ENCODE measurements around the gene SEMA4D.

GRCh38 chr9:89453452-89453851 lies 44.5 kb downstream of the SEMA4D start:
- TF ChIP-seq, protein P1, sequence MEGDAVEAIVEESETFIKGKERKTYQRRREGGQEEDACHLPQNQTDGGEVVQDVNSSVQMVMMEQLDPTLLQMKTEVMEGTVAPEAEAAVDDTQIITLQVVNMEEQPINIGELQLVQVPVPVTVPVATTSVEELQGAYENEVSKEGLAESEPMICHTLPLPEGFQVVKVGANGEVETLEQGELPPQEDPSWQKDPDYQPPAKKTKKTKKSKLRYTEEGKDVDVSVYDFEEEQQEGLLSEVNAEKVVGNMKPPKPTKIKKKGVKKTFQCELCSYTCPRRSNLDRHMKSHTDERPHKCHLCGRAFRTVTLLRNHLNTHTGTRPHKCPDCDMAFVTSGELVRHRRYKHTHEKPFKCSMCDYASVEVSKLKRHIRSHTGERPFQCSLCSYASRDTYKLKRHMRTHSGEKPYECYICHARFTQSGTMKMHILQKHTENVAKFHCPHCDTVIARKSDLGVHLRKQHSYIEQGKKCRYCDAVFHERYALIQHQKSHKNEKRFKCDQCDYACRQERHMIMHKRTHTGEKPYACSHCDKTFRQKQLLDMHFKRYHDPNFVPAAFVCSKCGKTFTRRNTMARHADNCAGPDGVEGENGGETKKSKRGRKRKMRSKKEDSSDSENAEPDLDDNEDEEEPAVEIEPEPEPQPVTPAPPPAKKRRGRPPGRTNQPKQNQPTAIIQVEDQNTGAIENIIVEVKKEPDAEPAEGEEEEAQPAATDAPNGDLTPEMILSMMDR (IDR thresholded peaks at IDR 0.05): no peak
- no peak for TF ChIP-seq POLR2A (IDR thresholded peaks at IDR 0.05)
- TF ChIP-seq POLR2AphosphoS5 (IDR thresholded peaks at IDR 0.05): no peak

Data from prostate gland (tissue), 2 donors.